Non-pigmented ciliary epithelial cell (primary cell): ENCODE measurements around the gene LRP1B.
A peak's percentile ranks its signal among the peaks of the same experiment; 100 is the strongest.

Experiments
- DNase-seq: peaks from one replicate; pipeline ENCODE4 v3.0.0-alpha.2; 2010; ENCODE audit warnings: low read depth

Gene LRP1B

GRCh38 chr2:141666191-141666590, 464.6 kb downstream of the LRP1B start:
- DNase-seq: no peak

- DNase-seq: no peak
Observed at GRCh38 chr2:141660232-141660631, 470.6 kb downstream of the LRP1B start.

GRCh38 chr2:141654311-141654710, 476.5 kb downstream of the LRP1B start:
- no peak for DNase-seq

- no peak for DNase-seq
Observed at GRCh38 chr2:141653184-141653583, 477.6 kb downstream of the LRP1B start.

GRCh38 chr2:141652308-141652707, 478.5 kb downstream of the LRP1B start:
- DNase-seq: no peak

- DNase-seq: no peak
Observed at GRCh38 chr2:141647353-141647752, 483.5 kb downstream of the LRP1B start.

- DNase-seq: peak; percentile 4
Observed at GRCh38 chr2:141641462-141641861, 489.4 kb downstream of the LRP1B start.

- no peak for DNase-seq
Observed at GRCh38 chr2:141639809-141640208, 491.0 kb downstream of the LRP1B start.

- DNase-seq: no peak
Observed at GRCh38 chr2:141633132-141633531, 497.7 kb downstream of the LRP1B start.

GRCh38 chr2:141630407-141630930, 500.3 kb downstream of the LRP1B start:
- no peak for DNase-seq

GRCh38 chr2:141620372-141620771, 510.4 kb downstream of the LRP1B start:
- DNase-seq: no peak

GRCh38 chr2:141618457-141618856, 512.4 kb downstream of the LRP1B start:
- DNase-seq: no peak

GRCh38 chr2:141611981-141612380, 518.8 kb downstream of the LRP1B start:
- peak; percentile 23 for DNase-seq

- no peak for DNase-seq
Observed at GRCh38 chr2:141611176-141611571, 519.6 kb downstream of the LRP1B start.

- DNase-seq: no peak
Observed at GRCh38 chr2:141610564-141611175, 520.1 kb downstream of the LRP1B start.

GRCh38 chr2:141605163-141605562, 525.7 kb downstream of the LRP1B start:
- no peak for DNase-seq

- DNase-seq: no peak
Observed at GRCh38 chr2:141601511-141602152, 529.2 kb downstream of the LRP1B start.

GRCh38 chr2:141599721-141600120, 531.1 kb downstream of the LRP1B start:
- DNase-seq: no peak

- no peak for DNase-seq
Observed at GRCh38 chr2:141598982-141599381, 531.8 kb downstream of the LRP1B start.

GRCh38 chr2:141595316-141595920, 535.4 kb downstream of the LRP1B start:
- no peak for DNase-seq

- no peak for DNase-seq
Observed at GRCh38 chr2:141591787-141592186, 539.0 kb downstream of the LRP1B start.

GRCh38 chr2:141590620-141591019, 540.2 kb downstream of the LRP1B start:
- DNase-seq: no peak

- DNase-seq: no peak
Observed at GRCh38 chr2:141589314-141589713, 541.5 kb downstream of the LRP1B start.
